SK-N-SH (cell line): ENCODE measurements around the gene CEP41.

Experiments
- EZH2phosphoT487 ChIP-seq: fragments of 200-600 bp; sonication (generic); IDR thresholded peaks from 2 replicates; pipeline ENCODE4 v1.6.1; 2017; ENCODE audit warnings: low read depth, mixed run types, mild to moderate bottlenecking, antibody characterized with exemption, moderate library complexity, borderline replicate concordance
- MXI1 ChIP-seq: IDR thresholded peaks from 2 replicates; pipeline ENCODE4 v1.6.1; 2012; ENCODE audit warnings: mild to moderate bottlenecking, low read depth, low read length, improper control_type of control experiment
- NRF1 ChIP-seq: IDR thresholded peaks from 2 replicates; pipeline ENCODE4 v1.6.1; 2012; ENCODE audit warnings: low read depth, mild to moderate bottlenecking, low read length
- POLR2AphosphoS5 ChIP-seq: IDR thresholded peaks from 2 replicates; pipeline ENCODE4 v1.6.1; 2012; ENCODE audit warnings: low read depth, low read length
- RCOR1 ChIP-seq: fragments of 150-350 bp; IDR thresholded peaks from 2 replicates; pipeline ENCODE4 v1.6.1; 2017; ENCODE audit warnings: antibody characterized with exemption, low read length
- TF ChIP-seq, protein P1 (sequence below): IDR thresholded peaks from 2 replicates; pipeline ENCODE4 v1.4.0; 2012; ENCODE audit warnings: low read depth, borderline replicate concordance
- TF ChIP-seq, protein P2 (sequence below): fragments of 150-350 bp; IDR thresholded peaks from 2 replicates; pipeline ENCODE4 v1.6.1; 2017; ENCODE audit warnings: antibody characterized with exemption, low read length, low read depth, borderline replicate concordance
- TF ChIP-seq, protein P3 (sequence below): IDR thresholded peaks from 2 replicates; pipeline ENCODE4 v1.4.0; 2012; ENCODE audit warnings: low read depth
- TF ChIP-seq, protein P4 (sequence below): fragments of 200-600 bp; sonication (generic); IDR thresholded peaks from 2 replicates; pipeline ENCODE4 v1.6.1; 2017; ENCODE audit warnings: antibody characterized with exemption, mild to moderate bottlenecking, moderate library complexity

DNA sequence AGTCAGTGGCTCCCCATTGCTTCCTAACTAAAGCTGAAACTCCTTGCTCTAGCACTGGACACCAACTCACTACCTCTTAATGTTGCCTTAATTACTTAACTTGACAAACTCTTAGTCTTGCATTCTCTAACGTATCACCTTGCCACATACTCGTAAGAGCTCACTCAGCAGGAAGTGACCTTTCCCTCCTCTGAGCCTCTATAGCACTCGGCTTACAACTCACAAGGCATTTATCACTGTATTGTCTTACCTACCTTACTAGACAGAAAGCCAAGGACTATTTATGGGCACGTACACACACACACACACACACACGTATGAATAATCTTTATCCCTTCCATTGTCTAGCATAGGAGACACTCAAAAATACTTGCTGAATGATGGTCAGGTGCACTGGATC lies 21.2 kb downstream of the CEP41 start:
- TF ChIP-seq, protein P1, sequence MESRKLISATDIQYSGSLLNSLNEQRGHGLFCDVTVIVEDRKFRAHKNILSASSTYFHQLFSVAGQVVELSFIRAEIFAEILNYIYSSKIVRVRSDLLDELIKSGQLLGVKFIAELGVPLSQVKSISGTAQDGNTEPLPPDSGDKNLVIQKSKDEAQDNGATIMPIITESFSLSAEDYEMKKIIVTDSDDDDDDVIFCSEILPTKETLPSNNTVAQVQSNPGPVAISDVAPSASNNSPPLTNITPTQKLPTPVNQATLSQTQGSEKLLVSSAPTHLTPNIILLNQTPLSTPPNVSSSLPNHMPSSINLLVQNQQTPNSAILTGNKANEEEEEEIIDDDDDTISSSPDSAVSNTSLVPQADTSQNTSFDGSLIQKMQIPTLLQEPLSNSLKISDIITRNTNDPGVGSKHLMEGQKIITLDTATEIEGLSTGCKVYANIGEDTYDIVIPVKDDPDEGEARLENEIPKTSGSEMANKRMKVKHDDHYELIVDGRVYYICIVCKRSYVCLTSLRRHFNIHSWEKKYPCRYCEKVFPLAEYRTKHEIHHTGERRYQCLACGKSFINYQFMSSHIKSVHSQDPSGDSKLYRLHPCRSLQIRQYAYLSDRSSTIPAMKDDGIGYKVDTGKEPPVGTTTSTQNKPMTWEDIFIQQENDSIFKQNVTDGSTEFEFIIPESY, result no peak
- TF ChIP-seq POLR2AphosphoS5 (no peak), EZH2phosphoT487 (no peak), NRF1 (no peak), MXI1 (no peak), RCOR1 (no peak)
- TF ChIP-seq, protein P2, sequence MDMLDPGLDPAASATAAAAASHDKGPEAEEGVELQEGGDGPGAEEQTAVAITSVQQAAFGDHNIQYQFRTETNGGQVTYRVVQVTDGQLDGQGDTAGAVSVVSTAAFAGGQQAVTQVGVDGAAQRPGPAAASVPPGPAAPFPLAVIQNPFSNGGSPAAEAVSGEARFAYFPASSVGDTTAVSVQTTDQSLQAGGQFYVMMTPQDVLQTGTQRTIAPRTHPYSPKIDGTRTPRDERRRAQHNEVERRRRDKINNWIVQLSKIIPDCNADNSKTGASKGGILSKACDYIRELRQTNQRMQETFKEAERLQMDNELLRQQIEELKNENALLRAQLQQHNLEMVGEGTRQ, result no peak
- TF ChIP-seq, protein P3, sequence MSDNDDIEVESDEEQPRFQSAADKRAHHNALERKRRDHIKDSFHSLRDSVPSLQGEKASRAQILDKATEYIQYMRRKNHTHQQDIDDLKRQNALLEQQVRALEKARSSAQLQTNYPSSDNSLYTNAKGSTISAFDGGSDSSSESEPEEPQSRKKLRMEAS, result no peak
- TF ChIP-seq, protein P4, sequence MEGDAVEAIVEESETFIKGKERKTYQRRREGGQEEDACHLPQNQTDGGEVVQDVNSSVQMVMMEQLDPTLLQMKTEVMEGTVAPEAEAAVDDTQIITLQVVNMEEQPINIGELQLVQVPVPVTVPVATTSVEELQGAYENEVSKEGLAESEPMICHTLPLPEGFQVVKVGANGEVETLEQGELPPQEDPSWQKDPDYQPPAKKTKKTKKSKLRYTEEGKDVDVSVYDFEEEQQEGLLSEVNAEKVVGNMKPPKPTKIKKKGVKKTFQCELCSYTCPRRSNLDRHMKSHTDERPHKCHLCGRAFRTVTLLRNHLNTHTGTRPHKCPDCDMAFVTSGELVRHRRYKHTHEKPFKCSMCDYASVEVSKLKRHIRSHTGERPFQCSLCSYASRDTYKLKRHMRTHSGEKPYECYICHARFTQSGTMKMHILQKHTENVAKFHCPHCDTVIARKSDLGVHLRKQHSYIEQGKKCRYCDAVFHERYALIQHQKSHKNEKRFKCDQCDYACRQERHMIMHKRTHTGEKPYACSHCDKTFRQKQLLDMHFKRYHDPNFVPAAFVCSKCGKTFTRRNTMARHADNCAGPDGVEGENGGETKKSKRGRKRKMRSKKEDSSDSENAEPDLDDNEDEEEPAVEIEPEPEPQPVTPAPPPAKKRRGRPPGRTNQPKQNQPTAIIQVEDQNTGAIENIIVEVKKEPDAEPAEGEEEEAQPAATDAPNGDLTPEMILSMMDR, result no peak
